HG03520 (cell line): ENCODE measurements around the gene ARVCF.

ENCODE experiments used
- ATAC-seq: cut with Tn5 transposase; IDR thresholded peaks from one replicate; pipeline ENCODE4 v1.9.1; 2021; ENCODE audit warnings: mild to moderate bottlenecking, moderate library complexity; ENCODE audit not compliant: unreplicated experiment

Gene ARVCF

GRCh38 chr22:20053407-20054033 is 36.9 kb upstream of the ARVCF start:
- no peak for ATAC-seq

- ATAC-seq = no peak
Observed at GRCh38 chr22:20052309-20053259, 36.0 kb upstream of the ARVCF start.

- no peak for ATAC-seq
Observed at GRCh38 chr22:20051927-20052308, 35.3 kb upstream of the ARVCF start.

- ATAC-seq = no peak
Observed at GRCh38 chr22:20046730-20047129, 30.1 kb upstream of the ARVCF start.

GRCh38 chr22:20044495-20045151 is 28.0 kb upstream of the ARVCF start:
- no peak for ATAC-seq

GRCh38 chr22:20043997-20044342 is 27.3 kb upstream of the ARVCF start:
- ATAC-seq = no peak

- no peak for ATAC-seq
Observed at GRCh38 chr22:20043057-20043996, 26.7 kb upstream of the ARVCF start.

GRCh38 chr22:20040327-20041200 is 23.9 kb upstream of the ARVCF start:
- ATAC-seq = no peak

- no peak for ATAC-seq
Observed at GRCh38 chr22:20039683-20040325, 23.2 kb upstream of the ARVCF start.

GRCh38 chr22:20038574-20038973 is 22.0 kb upstream of the ARVCF start:
- ATAC-seq = no peak

GRCh38 chr22:20037419-20037818 is 20.8 kb upstream of the ARVCF start:
- no peak for ATAC-seq

GRCh38 chr22:20036535-20037392 is 20.1 kb upstream of the ARVCF start:
- ATAC-seq = no peak

- ATAC-seq = no peak
Observed at GRCh38 chr22:20036084-20036482, 19.5 kb upstream of the ARVCF start.

- no peak for ATAC-seq
Observed at GRCh38 chr22:20035375-20036083, 18.9 kb upstream of the ARVCF start.

- no peak for ATAC-seq
Observed at GRCh38 chr22:20034143-20034542, 17.5 kb upstream of the ARVCF start.

- ATAC-seq = no peak
Observed at GRCh38 chr22:20033045-20033706, 16.6 kb upstream of the ARVCF start.

GRCh38 chr22:20032407-20032991 is 15.9 kb upstream of the ARVCF start:
- ATAC-seq = no peak
